ENCODE data around the gene LCMT1. TPM values are rescaled to one million over a fixed set of nuclear protein-coding genes. Genes with fewer than 3 reads are reported as not detected.

LCMT1 gene
- total and polyA plus RNA-seq, 2 experiments from 2014 or later: 45.8 to 79.5 TPM

GRCh38 chr16:25135254-25135878, 23.8 kb downstream of the LCMT1 start:
- peak in 1 of 2 donors; percentile 27 for DNase-seq (ENCODE audit: low read depth in 1 of 2, low spot score in 1 of 2)
- H3K4me3 ChIP-seq: no peak overlapping the region
- H3K36me3 ChIP-seq: peaks cover 24% of the 10 kb centered on the region
- peaks cover 9% of the 10 kb centered on the region for H3K4me1 ChIP-seq (ENCODE audit: low read depth)
- no peaks in the 10 kb centered on the region for H3K27me3 ChIP-seq
- no peak overlapping the region for H3K27ac ChIP-seq
- TF ChIP-seq CTCF (IDR thresholded peaks at IDR 0.05; ENCODE audit: low read depth, low read length): no peak
- H3K9me3 ChIP-seq (ENCODE audit: low read depth): no peaks in the 10 kb centered on the region

- Histone ChIP-seq H3K9me3 (ENCODE audit: low read depth) (no peaks in the 10 kb centered on the region), H3K27me3 (no peaks in the 10 kb centered on the region), H3K36me3 (peaks cover 30% of the 10 kb centered on the region), H3K27ac (no peak overlapping the region), H3K4me3 (no peak overlapping the region), H3K4me1 (ENCODE audit: low read depth) (no peaks in the 10 kb centered on the region)
- DNase-seq (ENCODE audit: low read depth in 1 of 2, low spot score in 1 of 2): no peak
- no peak for TF ChIP-seq CTCF (IDR thresholded peaks at IDR 0.05; ENCODE audit: low read depth, low read length)
Measured at GRCh38 chr16:25138130-25138529, 26.6 kb downstream of the LCMT1 start.

GRCh38 chr16:25140459-25140858, 28.9 kb downstream of the LCMT1 start:
- Histone ChIP-seq H3K36me3 (peaks cover 20% of the 10 kb centered on the region), H3K27ac (no peak overlapping the region), H3K4me1 (ENCODE audit: low read depth) (no peaks in the 10 kb centered on the region), H3K4me3 (no peak overlapping the region), H3K9me3 (ENCODE audit: low read depth) (no peaks in the 10 kb centered on the region), H3K27me3 (no peaks in the 10 kb centered on the region)
- no peak for DNase-seq (ENCODE audit: low read depth in 1 of 2, low spot score in 1 of 2)
- no peak for TF ChIP-seq CTCF (IDR thresholded peaks at IDR 0.05; ENCODE audit: low read depth, low read length)

- no peaks in the 10 kb centered on the region for H3K27me3 ChIP-seq
- no peak overlapping the region for H3K27ac ChIP-seq
- peaks cover 20% of the 10 kb centered on the region for H3K36me3 ChIP-seq
- no peak for TF ChIP-seq CTCF (IDR thresholded peaks at IDR 0.05; ENCODE audit: low read depth, low read length)
- peak in 1 of 2 donors; percentile 58 for DNase-seq (ENCODE audit: low read depth in 1 of 2, low spot score in 1 of 2)
- H3K4me1 ChIP-seq (ENCODE audit: low read depth): no peaks in the 10 kb centered on the region
- H3K4me3 ChIP-seq: no peak overlapping the region
- no peaks in the 10 kb centered on the region for H3K9me3 ChIP-seq (ENCODE audit: low read depth)
Measured at GRCh38 chr16:25141648-25142047, 30.1 kb downstream of the LCMT1 start.

GRCh38 chr16:25143928-25144327, 32.4 kb downstream of the LCMT1 start:
- H3K27ac ChIP-seq: no peak overlapping the region
- H3K4me1 ChIP-seq (ENCODE audit: low read depth): no peaks in the 10 kb centered on the region
- no peak overlapping the region for H3K4me3 ChIP-seq
- peaks cover 20% of the 10 kb centered on the region for H3K36me3 ChIP-seq
- no peak for DNase-seq (ENCODE audit: low read depth in 1 of 2, low spot score in 1 of 2)
- peak; percentile 27 for TF ChIP-seq CTCF (IDR thresholded peaks at IDR 0.05; ENCODE audit: low read depth, low read length)
- H3K9me3 ChIP-seq (ENCODE audit: low read depth): no peaks in the 10 kb centered on the region
- H3K27me3 ChIP-seq: no peaks in the 10 kb centered on the region

All from cardiac muscle cell (in vitro differentiated cells and primary cell).